PC-9 (cell line): Measurements from ENCODE around the gene REEP6. TPM values are rescaled to one million over a fixed set of nuclear protein-coding genes. Genes with fewer than 3 reads are reported as not detected.

Experiments
- BruUV-seq: library from RNA; stranded (reverse); fragments of 400-500 nt; replicated peaks from 2 replicates; lab custom pipeline; 2021; lab: Mats Ljungman, UMichigan
- CTCF ChIA-PET: fragments of 300-600 bp; sonication (Branson Sonifier 250); formaldehyde crosslinking; loops from one replicate; lab custom pipeline; 2022; ENCODE audit warnings: antibody characterized with exemption; lab: Charles Lee
- POLR2A ChIA-PET: fragments of 300-600 bp; sonication (Branson Sonifier 250); formaldehyde crosslinking; loops from one replicate; lab custom pipeline; 2022; ENCODE audit warnings: antibody characterized with exemption; ENCODE audit not compliant: unreplicated experiment; lab: Charles Lee
- DNase-seq, 2 experiments: peaks; one replicate each; pipeline versions ENCODE4 v3.0.0 to v3.0.0-alpha.2; 2015 to 2022; ENCODE audit warnings: mixed read lengths in 1 of 2
- H2AFZ ChIP-seq: fragments of 200-600 bp; sonication (generic); 2 replicates; pipeline ENCODE4 v1.8.1; 2017; ENCODE audit warnings: antibody characterized with exemption
- H3F3A ChIP-seq: fragments of 200-600 bp; sonication (generic); 2 replicates; pipeline ENCODE4 v1.8.1; 2017; ENCODE audit warnings: antibody characterized with exemption, mild to moderate bottlenecking, low read depth; ENCODE audit not compliant: insufficient read depth
- H3K27ac ChIP-seq: fragments of 200-600 bp; sonication (generic); 2 replicates; pipeline ENCODE4 v1.6.1; 2016; ENCODE audit warnings: mixed run types
- H3K27me3 ChIP-seq: fragments of 200-600 bp; sonication (generic); 2 replicates; pipeline ENCODE4 v1.6.1; 2016; ENCODE audit warnings: low read depth, mixed run types; ENCODE audit not compliant: insufficient read depth
- H3K36me3 ChIP-seq: fragments of 200-600 bp; sonication (generic); 2 replicates; pipeline ENCODE4 v1.6.1; 2016; ENCODE audit warnings: low read depth, mixed run types
- H3K4me1 ChIP-seq: fragments of 200-600 bp; sonication (generic); replicated peaks from 2 replicates; pipeline ENCODE4 v1.6.1; 2016; ENCODE audit warnings: mixed run types; ENCODE audit not compliant: insufficient read depth
- H3K4me2 ChIP-seq: fragments of 200-600 bp; sonication (generic); 2 replicates; pipeline ENCODE4 v1.6.1; 2017; ENCODE audit warnings: mixed run types
- H3K4me3 ChIP-seq: fragments of 200-600 bp; sonication (generic); 2 replicates; pipeline ENCODE4 v1.6.1; 2016; ENCODE audit warnings: mixed run types
- H3K79me2 ChIP-seq: fragments of 200-600 bp; sonication (generic); 2 replicates; pipeline ENCODE4 v1.6.1; 2017; ENCODE audit warnings: low read depth, mixed run types
- H3K9me2 ChIP-seq: fragments of 200-600 bp; sonication (generic); 2 replicates; pipeline ENCODE4 v1.8.1; 2017; ENCODE audit warnings: mild to moderate bottlenecking; ENCODE audit not compliant: insufficient read depth
- H3K9me3 ChIP-seq: fragments of 200-600 bp; sonication (generic); 2 replicates; pipeline ENCODE4 v1.8.1; 2016; ENCODE audit warnings: low read depth; ENCODE audit not compliant: insufficient read depth
- H4K20me1 ChIP-seq: fragments of 200-600 bp; sonication (generic); 2 replicates; pipeline ENCODE4 v1.8.1; 2017; ENCODE audit not compliant: insufficient read depth
- EZH2 ChIP-seq: fragments of 200-600 bp; sonication (generic); IDR thresholded peaks from 2 replicates; pipeline ENCODE4 v1.8.0; 2017; ENCODE audit warnings: antibody characterized with exemption, low read depth
- intact Hi-C: fragments of 100-400 bp; cut with micrococcal nuclease; formaldehyde crosslinking; loops from one replicate; pipeline ENCODE4 v1.10.0; 2022; ENCODE audit not compliant: unreplicated experiment
- total RNA-seq: library from RNA; stranded (reverse); gene quantifications from 2 replicates; pipeline ENCODE4 v1.2.3, GENCODE V29; 2021
- TF ChIP-seq, protein P1 (sequence below): fragments of 200-600 bp; sonication (generic); conservative IDR thresholded peaks from 2 replicates; pipeline ENCODE4 v1.6.1; 2017; ENCODE audit warnings: mixed run types, antibody characterized with exemption, mild to moderate bottlenecking, moderate library complexity

Gene REEP6
- total RNA-seq, 1 experiment from 2014 or later: 39.5 TPM

DNA sequence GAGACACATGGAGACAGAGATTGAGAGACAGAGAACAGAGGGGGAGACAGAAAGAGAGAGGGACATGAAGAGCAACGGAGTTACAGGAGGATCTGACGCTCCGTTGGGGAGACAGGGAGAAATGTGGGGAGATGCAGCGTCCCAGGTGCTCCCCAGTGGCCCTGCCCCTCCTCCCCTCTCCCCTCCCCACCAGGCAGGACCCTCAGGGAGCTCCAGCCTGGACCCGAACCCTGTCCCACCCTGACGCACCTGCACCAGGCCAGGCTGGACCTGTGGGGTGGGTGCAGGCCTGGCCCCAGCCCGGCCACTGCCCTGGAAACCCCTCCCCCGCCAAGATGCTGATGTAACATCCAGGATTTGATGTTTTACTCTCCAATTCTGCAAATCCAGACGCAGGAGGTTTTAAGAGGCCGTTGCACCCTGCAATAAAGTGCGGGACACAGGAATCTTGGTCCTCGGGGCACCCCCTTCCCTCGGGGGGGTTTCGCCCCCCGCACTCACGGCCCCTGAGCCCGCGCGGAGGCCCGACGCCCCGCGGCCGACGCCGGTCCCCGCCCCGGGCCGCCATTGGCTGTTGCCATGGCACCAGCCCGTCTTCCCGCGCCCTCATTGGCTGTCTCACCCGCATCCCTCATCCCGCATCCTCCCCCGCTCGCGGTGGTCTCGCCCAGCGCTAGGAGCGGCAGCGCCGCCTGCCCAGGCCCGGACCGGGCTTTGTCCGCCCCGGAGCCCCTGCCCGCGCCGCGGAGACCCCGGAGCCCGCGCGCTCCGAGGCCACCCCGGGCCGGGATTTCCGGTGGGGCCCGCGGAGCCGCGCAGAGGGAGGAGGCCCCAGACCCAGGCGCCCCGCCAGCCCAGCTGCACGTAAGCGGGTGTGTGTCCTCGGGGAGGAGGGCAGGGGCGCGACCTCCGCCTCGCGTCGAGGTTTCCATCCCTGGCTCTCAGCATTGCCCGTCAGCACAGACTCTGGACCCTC lies 41.2 kb upstream of the REEP6 start, which contains the start of gene APC2:
Gene APC2 (plus strand): TSS at position 655 of the 976 bp plus-strand sequence. CDS start 2,881 bp downstream, outside the sequence.
- H3K4me3 ChIP-seq: no peak within 1 kb of the TSS

DNA sequence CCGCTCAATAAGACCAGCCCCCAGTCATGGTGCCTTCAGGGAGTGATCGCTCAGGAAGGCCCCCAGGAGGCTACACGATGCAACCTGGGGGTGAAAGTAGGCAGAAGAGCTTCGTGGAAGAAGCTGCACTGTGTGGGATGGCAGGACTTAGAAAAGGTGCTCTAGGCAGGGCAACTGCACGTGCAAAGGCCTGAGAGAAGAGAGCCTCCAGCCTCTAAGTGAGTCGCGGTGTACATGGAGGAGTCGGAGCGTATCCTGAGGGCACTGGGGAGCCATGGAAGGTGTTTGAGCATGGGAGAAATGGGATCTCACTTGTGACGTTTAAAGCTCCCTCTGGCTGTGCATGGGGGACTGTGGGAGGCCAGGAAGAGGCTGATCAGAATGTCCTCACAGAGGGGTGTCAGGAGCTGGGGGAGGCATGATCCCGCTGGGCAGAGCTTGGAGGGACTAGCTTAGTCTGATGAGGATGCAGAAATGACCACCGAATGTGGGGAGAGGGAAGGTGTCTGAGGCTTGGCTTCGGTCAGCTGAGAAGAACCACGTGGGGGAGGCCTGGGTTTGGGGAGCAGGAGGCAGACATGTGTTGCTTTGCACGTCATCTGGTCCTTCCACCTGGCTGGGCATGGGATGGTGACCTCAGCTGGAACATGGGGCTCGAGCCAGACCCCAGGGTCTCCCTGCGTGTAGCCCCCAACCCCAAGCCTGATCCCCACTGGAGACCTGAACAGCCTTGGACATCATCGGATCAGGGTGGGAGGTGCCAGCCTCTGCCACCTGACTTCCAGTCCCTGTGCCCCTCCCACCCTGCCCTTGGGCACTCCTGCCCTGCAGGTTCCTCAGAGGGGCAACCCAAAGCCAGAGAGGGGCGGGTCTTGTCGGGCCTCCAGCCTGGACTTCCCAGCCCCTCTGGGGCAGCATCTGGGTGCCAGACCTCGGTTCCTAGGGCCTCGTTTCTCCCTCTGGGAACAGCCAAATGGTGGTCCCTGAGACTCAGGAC lies 39.9 kb upstream of the REEP6 start:
- Histone ChIP-seq H3K4me1 (no peaks in the 10 kb centered on the region), H3K79me2 (no peaks in the 10 kb centered on the region), H3K4me3 (no peak overlapping the region), H3K9me2 (no peaks in the 10 kb centered on the region), H4K20me1 (no peaks in the 10 kb centered on the region), H2AFZ (no peak overlapping the region), H3K36me3 (no peaks in the 10 kb centered on the region), H3F3A (peaks cover 10% of the 10 kb centered on the region), H3K27me3 (no peaks in the 10 kb centered on the region), H3K9me3 (no peaks in the 10 kb centered on the region), H3K27ac (no peak overlapping the region), H3K4me2 (no peak overlapping the region)
- ChIA-PET POLR2A (no interaction called here), CTCF (no interaction called here)
- no peak for DNase-seq
- TF ChIP-seq, protein P1, sequence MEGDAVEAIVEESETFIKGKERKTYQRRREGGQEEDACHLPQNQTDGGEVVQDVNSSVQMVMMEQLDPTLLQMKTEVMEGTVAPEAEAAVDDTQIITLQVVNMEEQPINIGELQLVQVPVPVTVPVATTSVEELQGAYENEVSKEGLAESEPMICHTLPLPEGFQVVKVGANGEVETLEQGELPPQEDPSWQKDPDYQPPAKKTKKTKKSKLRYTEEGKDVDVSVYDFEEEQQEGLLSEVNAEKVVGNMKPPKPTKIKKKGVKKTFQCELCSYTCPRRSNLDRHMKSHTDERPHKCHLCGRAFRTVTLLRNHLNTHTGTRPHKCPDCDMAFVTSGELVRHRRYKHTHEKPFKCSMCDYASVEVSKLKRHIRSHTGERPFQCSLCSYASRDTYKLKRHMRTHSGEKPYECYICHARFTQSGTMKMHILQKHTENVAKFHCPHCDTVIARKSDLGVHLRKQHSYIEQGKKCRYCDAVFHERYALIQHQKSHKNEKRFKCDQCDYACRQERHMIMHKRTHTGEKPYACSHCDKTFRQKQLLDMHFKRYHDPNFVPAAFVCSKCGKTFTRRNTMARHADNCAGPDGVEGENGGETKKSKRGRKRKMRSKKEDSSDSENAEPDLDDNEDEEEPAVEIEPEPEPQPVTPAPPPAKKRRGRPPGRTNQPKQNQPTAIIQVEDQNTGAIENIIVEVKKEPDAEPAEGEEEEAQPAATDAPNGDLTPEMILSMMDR: no peak
- TF ChIP-seq EZH2: no peak
- BruUV-seq: no TSS peak
- intact Hi-C loops: no loop called here

More for the DNA sequence above, 41.2 kb upstream of the REEP6 start, which contains the start of gene APC2:
- TF ChIP-seq, protein P1: no peak
- H3K27me3 ChIP-seq: no peaks in the 10 kb centered on the region
- H2AFZ ChIP-seq: no peak within 1 kb of the TSS
- H3K4me2 ChIP-seq: no peak within 1 kb of the TSS
- no peaks in the 10 kb centered on the region for H3K9me3 ChIP-seq
- BruUV-seq: no TSS peak
- no peak for DNase-seq
- H3K27ac ChIP-seq: no peak within 1 kb of the TSS
- peaks cover 7% of the 10 kb centered on the region for H3F3A ChIP-seq
- intact Hi-C loops: no loop called here
- POLR2A ChIA-PET: no interaction called here
- no peaks in the 10 kb centered on the region for H3K4me1 ChIP-seq
- no peaks in the 10 kb centered on the region for H3K79me2 ChIP-seq
- CTCF ChIA-PET: no interaction called here
- H4K20me1 ChIP-seq: no peaks in the 10 kb centered on the region
- H3K9me2 ChIP-seq: no peaks in the 10 kb centered on the region
- no peaks in the 10 kb centered on the region for H3K36me3 ChIP-seq
